Ureter (tissue), 1 donor: ENCODE measurements around the gene EEF1AKMT4. TPM values are rescaled to one million over a fixed set of nuclear protein-coding genes. Genes with fewer than 3 reads are reported as not detected.

ENCODE experiments used
- DNase-seq: peaks from one replicate; pipeline ENCODE4 v3.0.0-alpha.2; 2020; ENCODE audit warnings: low spot score
- total RNA-seq: library from RNA; stranded (reverse); gene quantifications from one replicate; pipeline ENCODE4 v1.2.4, GENCODE V29; 2023
- donor health status: DM: yes; HTN: yes; CAD: no.

EEF1AKMT4 gene
- total RNA-seq, result 3.1 TPM

- peak; percentile 96 for DNase-seq
These were observed at the start of gene EEF1AKMT4 for GRCh38 chr3:184249412-184250166. TSS of gene EEF1AKMT4 (plus strand) at chr3:184249672. CDS start at chr3:184249695, 23 bp downstream.

- no peak for DNase-seq
These were observed 48.6 kb upstream of the EEF1AKMT4 start for GRCh38 chr3:184200825-184201224.

GRCh38 chr3:184203526-184203925 is 45.9 kb upstream of the EEF1AKMT4 start:
- no peak for DNase-seq

- no peak for DNase-seq
These were observed 40.1 kb upstream of the EEF1AKMT4 start for GRCh38 chr3:184209146-184209923.

- no peak for DNase-seq
These were observed 38.2 kb upstream of the EEF1AKMT4 start for GRCh38 chr3:184211297-184211696.

GRCh38 chr3:184211718-184212117 is 37.8 kb upstream of the EEF1AKMT4 start:
- DNase-seq, result no peak

- no peak for DNase-seq
These were observed 30.7 kb upstream of the EEF1AKMT4 start for GRCh38 chr3:184218814-184219213.

GRCh38 chr3:184222521-184222920 is 27.0 kb upstream of the EEF1AKMT4 start:
- DNase-seq, result no peak

- DNase-seq, result no peak
These were observed 25.5 kb upstream of the EEF1AKMT4 start for GRCh38 chr3:184223946-184224345.

- DNase-seq, result no peak
These were observed 22.0 kb upstream of the EEF1AKMT4 start for GRCh38 chr3:184227481-184227935.

- DNase-seq, result no peak
These were observed 20.9 kb upstream of the EEF1AKMT4 start for GRCh38 chr3:184228376-184229137.

- DNase-seq, result no peak
These were observed 19.9 kb upstream of the EEF1AKMT4 start, which contains the start of gene VWA5B2 for GRCh38 chr3:184229394-184230080. TSS of gene VWA5B2 (plus strand) at chr3:184229585. CDS start at chr3:184230529, 944 bp downstream.

GRCh38 chr3:184230081-184230602 is 19.3 kb upstream of the EEF1AKMT4 start:
- no peak for DNase-seq

GRCh38 chr3:184230603-184231528 is 18.6 kb upstream of the EEF1AKMT4 start:
- DNase-seq, result no peak

- no peak for DNase-seq
These were observed 17.8 kb upstream of the EEF1AKMT4 start for GRCh38 chr3:184231671-184232070.

- no peak for DNase-seq
These were observed 16.2 kb upstream of the EEF1AKMT4 start for GRCh38 chr3:184233127-184233843.

GRCh38 chr3:184234224-184234623 is 15.2 kb upstream of the EEF1AKMT4 start:
- DNase-seq, result peak; percentile 87

GRCh38 chr3:184234671-184235380 is 14.6 kb upstream of the EEF1AKMT4 start:
- DNase-seq, result no peak
